Measurements from ENCODE around the gene JAKMIP3.

- TF ChIP-seq, protein P1, sequence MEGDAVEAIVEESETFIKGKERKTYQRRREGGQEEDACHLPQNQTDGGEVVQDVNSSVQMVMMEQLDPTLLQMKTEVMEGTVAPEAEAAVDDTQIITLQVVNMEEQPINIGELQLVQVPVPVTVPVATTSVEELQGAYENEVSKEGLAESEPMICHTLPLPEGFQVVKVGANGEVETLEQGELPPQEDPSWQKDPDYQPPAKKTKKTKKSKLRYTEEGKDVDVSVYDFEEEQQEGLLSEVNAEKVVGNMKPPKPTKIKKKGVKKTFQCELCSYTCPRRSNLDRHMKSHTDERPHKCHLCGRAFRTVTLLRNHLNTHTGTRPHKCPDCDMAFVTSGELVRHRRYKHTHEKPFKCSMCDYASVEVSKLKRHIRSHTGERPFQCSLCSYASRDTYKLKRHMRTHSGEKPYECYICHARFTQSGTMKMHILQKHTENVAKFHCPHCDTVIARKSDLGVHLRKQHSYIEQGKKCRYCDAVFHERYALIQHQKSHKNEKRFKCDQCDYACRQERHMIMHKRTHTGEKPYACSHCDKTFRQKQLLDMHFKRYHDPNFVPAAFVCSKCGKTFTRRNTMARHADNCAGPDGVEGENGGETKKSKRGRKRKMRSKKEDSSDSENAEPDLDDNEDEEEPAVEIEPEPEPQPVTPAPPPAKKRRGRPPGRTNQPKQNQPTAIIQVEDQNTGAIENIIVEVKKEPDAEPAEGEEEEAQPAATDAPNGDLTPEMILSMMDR (IDR thresholded peaks at IDR 0.05): no peak
- no peak for TF ChIP-seq POLR2A (IDR thresholded peaks at IDR 0.05)
These were observed 15.6 kb upstream of the JAKMIP3 start for GRCh38 chr10:132050191-132050590.
